Measurements from ENCODE around the gene HDAC4. TPM values are rescaled to one million over a fixed set of nuclear protein-coding genes. Genes with fewer than 3 reads are reported as not detected.

Gene HDAC4
- total and polyA plus RNA-seq, 2 of the 8 experiments (the other 6 are each of a cell fraction or from before 2014, with no cell fraction given), result 15.4 to 31.5 TPM

GRCh38 chr2:239288951-239289511, 111.8 kb downstream of the HDAC4 start (continued):
- TF ChIP-seq CHD7 (IDR thresholded peaks at IDR 0.05; ENCODE audit: insufficient replicate concordance, low read length) (no peak), USF2 (IDR thresholded peaks at IDR 0.05; ENCODE audit: low read length) (no peak), SP2 (IDR thresholded peaks at IDR 0.05; ENCODE audit: low read length) (no peak), CREB1 (IDR thresholded peaks at IDR 0.05) (no peak), HDAC2 (IDR thresholded peaks at IDR 0.05; ENCODE audit: borderline replicate concordance in 1 of 2, low read depth in 2 of 2, low read length in 2 of 2) (no peak), KDM1A (IDR thresholded peaks at IDR 0.05; ENCODE audit: borderline replicate concordance, low read length) (no peak), MAFK (IDR thresholded peaks at IDR 0.05; ENCODE audit: low read depth, low read length) (no peak), HDAC6 (IDR thresholded peaks at IDR 0.05; ENCODE audit: low read depth, low read length) (no peak)

Measured in H1 (cell line).